HepG2 (cell line): ENCODE data around the gene IGLON5. TPM values are rescaled to one million over a fixed set of nuclear protein-coding genes. Genes with fewer than 3 reads are reported as not detected.

Source experiments
- CBX1 ChIP-seq: IDR thresholded peaks from one replicate; pipeline ENCODE4 v1.6.1; 2016; ENCODE audit warnings: antibody characterized with exemption, low read depth
- ELF1 ChIP-seq: sonication (generic); formaldehyde crosslinking; IDR thresholded peaks from 2 replicates; pipeline ENCODE4 v1.4.0; 2020; ENCODE audit warnings: missing genetic modification reagents
- ETV6 ChIP-seq: sonication (generic); formaldehyde crosslinking; conservative IDR thresholded peaks from 2 replicates; pipeline ENCODE4 v1.4.0; 2020; ENCODE audit warnings: missing genetic modification reagents
- IRX3 ChIP-seq: sonication (generic); formaldehyde crosslinking; IDR thresholded peaks from 2 replicates; pipeline ENCODE4 v1.8.1; 2023; ENCODE audit warnings: mild to moderate bottlenecking, low read depth, missing genetic modification reagents, borderline replicate concordance
- KLF9 ChIP-seq: IDR thresholded peaks from 2 replicates; pipeline ENCODE4 v1.6.1; 2016; ENCODE audit warnings: low read depth
- MLXIP ChIP-seq: sonication (generic); formaldehyde crosslinking; IDR thresholded peaks from 2 replicates; pipeline ENCODE4 v1.9.0; 2021; ENCODE audit warnings: missing genetic modification reagents, borderline replicate concordance
- MTA3 ChIP-seq: sonication (generic); formaldehyde crosslinking; IDR thresholded peaks from 2 replicates; pipeline ENCODE4 v1.4.0; 2020; ENCODE audit warnings: missing genetic modification reagents
- NFKBIZ ChIP-seq: IDR thresholded peaks from 2 replicates; pipeline ENCODE4 v1.6.1; 2018; ENCODE audit warnings: missing genetic modification reagents, missing compliant biosample characterization
- NR1H2 ChIP-seq: sonication (generic); formaldehyde crosslinking; IDR thresholded peaks from 2 replicates; pipeline ENCODE4 v1.8.1; 2022; ENCODE audit warnings: low read depth, missing genetic modification reagents, borderline replicate concordance
- PHF20 ChIP-seq: sonication (generic); formaldehyde crosslinking; IDR thresholded peaks from 2 replicates; pipeline ENCODE4 v1.5.0; 2020; ENCODE audit warnings: mild to moderate bottlenecking, missing genetic modification reagents
- TCF7L2 ChIP-seq: IDR thresholded peaks from 2 replicates; pipeline ENCODE4 v1.6.1; 2011; ENCODE audit warnings: mild to moderate bottlenecking, low read depth, low read length, moderate library complexity
- TEF ChIP-seq: sonication (generic); formaldehyde crosslinking; IDR thresholded peaks from 2 replicates; pipeline ENCODE4 v1.5.0; 2020; ENCODE audit warnings: missing genetic modification reagents
- THYN1 ChIP-seq: sonication (generic); formaldehyde crosslinking; IDR thresholded peaks from 2 replicates; pipeline ENCODE4 v1.8.1; 2023; ENCODE audit warnings: low read depth, mild to moderate bottlenecking, moderate library complexity, missing genetic modification reagents, borderline replicate concordance
- ZBTB20 ChIP-seq: sonication (generic); formaldehyde crosslinking; IDR thresholded peaks from 2 replicates; pipeline ENCODE4 v1.8.1; 2023; ENCODE audit warnings: missing genetic modification reagents, low read depth, mild to moderate bottlenecking, borderline replicate concordance
- ZNF232 ChIP-seq: sonication (generic); formaldehyde crosslinking; IDR thresholded peaks from 2 replicates; pipeline ENCODE4 v1.4.0; 2020; ENCODE audit warnings: missing genetic modification reagents, borderline replicate concordance
- ZNF362 ChIP-seq: sonication (generic); formaldehyde crosslinking; IDR thresholded peaks from 2 replicates; pipeline ENCODE4 v1.4.0; 2020; ENCODE audit warnings: missing genetic modification reagents, mild to moderate bottlenecking, borderline replicate concordance
- ZNF607 ChIP-seq: sonication (generic); formaldehyde crosslinking; IDR thresholded peaks from 2 replicates; pipeline ENCODE4 v1.5.1; 2020; ENCODE audit warnings: missing genetic modification reagents, mild to moderate bottlenecking, borderline replicate concordance
- ZNF7 ChIP-seq: IDR thresholded peaks from 2 replicates; pipeline ENCODE4 v1.6.1; 2016; ENCODE audit warnings: missing biosample characterization, missing genetic modification reagents
- ZNF737 ChIP-seq: sonication (generic); formaldehyde crosslinking; IDR thresholded peaks from 2 replicates; pipeline ENCODE4 v1.5.0; 2020; ENCODE audit warnings: missing genetic modification reagents, mild to moderate bottlenecking, borderline replicate concordance
- polyA plus RNA-seq, 8 experiments: library from polyadenylated mRNA; depleted of rRNA in 3 of 8; stranded (reverse) in 7 of 8; unstranded in 1 of 8; fragments of >200 nt; fragmentation: Illumina TruSeq in 4 of 8; extraction: Trizol in 4 of 8; gene quantifications; 2 replicates each; pipeline versions ENCODE4 v1.2.1 to v1.2.3, GENCODE V29; 2011 to 2016; ENCODE audit warnings: low read depth in 4 of 8, missing spikeins in 1 of 8, mixed read lengths in 1 of 8; ENCODE audit not compliant: insufficient read depth in 1 of 8
- total RNA-seq, 5 experiments: library from RNA; depleted of rRNA; stranded (reverse); fragments of >200 nt; fragmentation: Illumina TruSeq; extraction: Trizol; gene quantifications; 2 replicates each; pipeline ENCODE4 v1.2.3, GENCODE V29; 2016; ENCODE audit warnings: low read depth in 1 of 5
- TF ChIP-seq, protein P1 (sequence below): sonication (generic); formaldehyde crosslinking; IDR thresholded peaks from 2 replicates; pipeline ENCODE4 v1.5.1; 2020; ENCODE audit warnings: mild to moderate bottlenecking, missing genetic modification reagents, borderline replicate concordance
- TF ChIP-seq, protein P2 (sequence below): IDR thresholded peaks from 2 replicates; pipeline ENCODE4 v1.6.1; 2016; ENCODE audit warnings: missing genetic modification reagents, missing compliant biosample characterization
- TF ChIP-seq, protein P3 (sequence below): sonication (generic); formaldehyde crosslinking; IDR thresholded peaks from 2 replicates; pipeline ENCODE4 v1.4.0; 2020; ENCODE audit warnings: low read depth, mild to moderate bottlenecking, missing genetic modification reagents

IGLON5 gene
- total and polyA plus RNA-seq, 2 of the 13 experiments (the other 11 are each of a cell fraction or from before 2014, with no cell fraction given) = 0.04 to 5.7 TPM

- no peak for TF ChIP-seq TCF7L2
- no peak for TF ChIP-seq ZNF7 (CRISPR knock-in tag)
- no peak for TF ChIP-seq TEF
- TF ChIP-seq PHF20 (CRISPR knock-in tag) = no peak
- TF ChIP-seq MTA3 (CRISPR knock-in tag) = no peak
- TF ChIP-seq ZNF362 (CRISPR knock-in tag) = no peak
- peak; percentile 43; the same call in 1 of the 2 replicates for TF ChIP-seq ELF1 (CRISPR knock-in tag)
- TF ChIP-seq, protein P1, sequence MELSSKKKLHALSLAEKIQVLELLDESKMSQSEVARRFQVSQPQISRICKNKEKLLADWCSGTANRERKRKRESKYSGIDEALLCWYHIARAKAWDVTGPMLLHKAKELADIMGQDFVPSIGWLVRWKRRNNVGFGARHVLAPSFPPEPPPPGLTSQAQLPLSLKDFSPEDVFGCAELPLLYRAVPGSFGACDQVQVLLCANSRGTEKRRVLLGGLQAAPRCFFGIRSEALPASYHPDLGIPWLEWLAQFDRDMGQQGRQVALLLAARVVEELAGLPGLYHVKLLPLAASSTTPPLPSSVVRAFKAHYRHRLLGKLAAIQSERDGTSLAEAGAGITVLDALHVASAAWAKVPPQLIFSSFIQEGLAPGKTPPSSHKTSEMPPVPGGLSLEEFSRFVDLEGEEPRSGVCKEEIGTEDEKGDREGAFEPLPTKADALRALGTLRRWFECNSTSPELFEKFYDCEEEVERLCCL = no peak
- peak; percentile 89 for TF ChIP-seq ZNF607
- 0 out of 2 replicates have a peak, but pooled peaks have one; percentile 34 for TF ChIP-seq ETV6
- TF ChIP-seq THYN1 (CRISPR knock-in tag) = no peak
- TF ChIP-seq MLXIP (CRISPR knock-in tag) = no peak
- TF ChIP-seq NFKBIZ (CRISPR knock-in tag) = no peak
- no peak for TF ChIP-seq ZNF737 (CRISPR knock-in tag)
- peak; percentile 59; the same call in 1 of the 2 replicates for TF ChIP-seq IRX3 (CRISPR knock-in tag)
- peak; percentile 62; the same call in 1 of the 2 replicates for TF ChIP-seq ZNF232 (CRISPR knock-in tag)
- TF ChIP-seq NR1H2 = no peak
- TF ChIP-seq, protein P2, sequence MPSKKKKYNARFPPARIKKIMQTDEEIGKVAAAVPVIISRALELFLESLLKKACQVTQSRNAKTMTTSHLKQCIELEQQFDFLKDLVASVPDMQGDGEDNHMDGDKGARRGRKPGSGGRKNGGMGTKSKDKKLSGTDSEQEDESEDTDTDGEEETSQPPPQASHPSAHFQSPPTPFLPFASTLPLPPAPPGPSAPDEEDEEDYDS = peak; percentile 85
- no peak for TF ChIP-seq KLF9 (CRISPR knock-in tag)
- TF ChIP-seq ZBTB20 (CRISPR knock-in tag) = no peak
- no peak for TF ChIP-seq CBX1
- TF ChIP-seq, protein P3, sequence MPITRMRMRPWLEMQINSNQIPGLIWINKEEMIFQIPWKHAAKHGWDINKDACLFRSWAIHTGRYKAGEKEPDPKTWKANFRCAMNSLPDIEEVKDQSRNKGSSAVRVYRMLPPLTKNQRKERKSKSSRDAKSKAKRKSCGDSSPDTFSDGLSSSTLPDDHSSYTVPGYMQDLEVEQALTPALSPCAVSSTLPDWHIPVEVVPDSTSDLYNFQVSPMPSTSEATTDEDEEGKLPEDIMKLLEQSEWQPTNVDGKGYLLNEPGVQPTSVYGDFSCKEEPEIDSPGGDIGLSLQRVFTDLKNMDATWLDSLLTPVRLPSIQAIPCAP = no peak
Measured at GRCh38 chr19:51366389-51367254, 55.2 kb downstream of the IGLON5 start (continued).
